ENCODE data around the gene PER1.
A peak's percentile ranks its signal among the peaks of the same experiment; 100 is the strongest.
"Not testable (repeated sequence)": the region's sequence is repeated elsewhere in the genome, so short reads cannot be mapped to it uniquely, and the experiment has no call there.

PER1 gene

GRCh38 chr17:8120520-8121406, 31.4 kb downstream of the PER1 start:
- DNase-seq, result peak; percentile 79

- peak; percentile 92 for DNase-seq
Measured at GRCh38 chr17:8119581-8120519, 32.4 kb downstream of the PER1 start.

DNA sequence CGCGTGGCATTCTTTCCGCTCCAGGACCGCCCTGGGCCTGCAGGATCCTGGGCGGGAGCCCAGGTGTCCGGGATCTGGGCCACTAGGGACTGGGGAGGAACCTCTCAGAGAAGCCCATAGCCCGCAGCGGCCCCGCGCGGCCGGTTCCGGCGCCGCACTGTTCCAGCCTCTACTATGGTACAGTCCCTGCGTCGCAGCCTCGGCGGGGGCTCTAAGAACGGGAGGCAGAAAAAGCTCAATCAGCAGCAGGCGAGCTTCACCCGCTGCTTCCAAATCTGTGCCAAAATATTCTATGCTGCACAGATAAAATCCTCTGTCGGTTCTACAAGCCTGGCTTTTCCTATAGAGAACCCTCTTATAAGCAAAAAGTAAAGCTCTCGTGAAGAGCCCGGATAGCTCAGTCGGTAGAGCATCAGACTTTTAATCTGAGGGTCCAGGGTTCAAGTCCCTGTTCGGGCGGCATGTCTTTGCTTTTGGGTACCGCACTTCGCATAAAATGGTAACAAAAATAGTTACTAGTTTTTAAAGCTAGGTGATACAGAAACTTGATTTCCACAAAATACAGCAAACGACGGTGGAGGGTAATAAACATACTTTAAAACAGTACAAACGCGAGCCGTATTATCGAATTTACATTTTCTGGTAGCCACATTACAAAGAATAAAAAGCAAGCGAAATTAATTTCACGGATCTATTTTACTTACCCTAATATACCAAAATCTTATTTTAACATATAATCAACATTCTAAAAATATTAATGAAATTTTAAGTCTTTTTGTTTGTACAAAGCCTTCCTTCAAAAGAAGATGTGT, 33.2 kb downstream of the PER1 start:
- peak; percentile 80 for DNase-seq

DNA sequence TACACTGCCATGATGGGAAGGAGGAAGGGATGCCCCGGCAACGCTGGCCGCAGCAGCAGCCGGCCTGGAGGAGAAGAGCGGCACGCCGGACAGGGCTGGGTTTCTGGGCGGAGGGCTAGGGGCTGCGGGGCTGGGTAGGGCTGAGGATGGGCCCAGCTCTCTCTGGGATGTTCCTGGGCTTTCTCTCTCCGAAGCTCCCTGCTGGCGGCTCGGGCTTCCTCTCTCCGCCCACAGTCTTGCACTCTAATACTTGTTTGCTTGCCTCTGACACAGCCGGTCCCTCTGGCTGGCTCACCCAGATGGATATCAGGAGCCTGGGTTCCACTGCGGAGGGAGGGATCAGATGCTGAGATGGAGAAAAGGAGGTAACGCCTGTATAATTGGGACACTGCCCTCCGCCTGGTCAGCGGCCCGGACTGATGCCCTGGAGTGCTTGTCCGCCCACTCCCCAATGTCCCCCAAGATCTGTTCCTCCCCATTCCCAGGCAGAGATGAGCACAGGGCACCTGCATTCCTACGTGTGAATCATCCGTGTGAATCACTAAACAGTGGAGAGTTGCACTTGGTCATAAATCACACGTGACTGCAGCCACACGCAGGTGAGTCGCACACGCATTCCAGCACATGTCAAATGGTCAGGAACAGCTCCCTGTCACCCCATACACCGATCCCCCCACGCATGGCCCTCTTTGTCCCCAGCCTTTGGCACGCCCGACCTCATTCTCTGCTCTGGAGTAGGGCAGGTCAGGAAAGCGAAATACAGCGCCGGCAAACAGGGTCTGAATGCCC, 34.0 kb downstream of the PER1 start, which contains the start of gene ALOXE3:
Gene ALOXE3, minus strand, starts transcription at position 535 of the 789 bp plus-strand sequence. Its CDS starts 524 bp downstream, at position 11.
- peak; percentile 60 for DNase-seq

DNA sequence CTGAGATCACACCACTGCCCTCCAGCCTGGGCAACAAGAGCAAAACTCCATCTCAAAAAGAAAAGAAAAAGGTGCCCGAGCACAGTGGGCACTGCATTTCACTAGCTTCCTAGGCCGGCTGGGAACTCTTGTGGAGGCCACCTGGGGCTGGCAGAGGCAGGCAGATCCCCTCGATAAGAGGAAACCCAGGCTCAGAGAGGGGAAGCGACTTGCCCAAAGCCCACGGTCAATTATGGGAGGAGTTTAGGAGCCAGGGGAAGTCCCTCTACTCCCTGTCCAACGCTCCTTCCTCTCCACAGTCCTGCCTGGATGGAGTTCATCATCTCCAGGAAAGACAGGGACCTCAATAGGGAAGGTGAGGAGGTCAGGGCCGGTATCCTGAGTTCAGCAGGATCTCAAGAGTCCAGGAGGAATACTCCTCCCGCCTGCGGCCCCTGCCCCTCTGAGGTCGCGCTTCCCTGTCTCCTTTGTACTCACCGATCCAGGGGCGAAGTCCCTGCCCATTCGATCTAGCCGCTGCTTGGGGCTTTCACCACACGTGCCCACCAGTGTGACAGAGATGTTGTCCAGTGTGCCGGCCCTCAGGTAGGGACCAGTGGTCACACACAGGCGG, 34.7 kb downstream of the PER1 start:
- DNase-seq, result no peak

DNA sequence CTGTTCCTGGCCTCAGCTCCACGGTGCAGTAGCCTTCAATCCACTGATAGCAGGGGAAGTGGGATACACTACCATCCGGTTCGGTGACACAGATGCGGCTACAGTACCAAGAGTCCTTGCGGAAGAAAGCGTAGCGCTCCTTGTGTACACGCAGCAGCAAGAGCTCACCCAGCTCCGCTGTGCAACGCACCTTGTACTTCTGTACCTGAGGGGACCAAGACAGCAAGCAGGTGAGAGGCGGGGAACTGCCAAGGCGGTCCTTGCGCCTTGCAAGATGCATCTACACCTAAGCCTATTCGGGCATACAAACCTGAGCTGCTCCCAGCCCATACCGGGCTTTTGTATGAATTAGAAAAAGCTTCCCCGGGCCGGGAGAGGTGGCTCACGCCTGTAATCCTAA, 35.4 kb downstream of the PER1 start:
- DNase-seq, result no peak

DNA sequence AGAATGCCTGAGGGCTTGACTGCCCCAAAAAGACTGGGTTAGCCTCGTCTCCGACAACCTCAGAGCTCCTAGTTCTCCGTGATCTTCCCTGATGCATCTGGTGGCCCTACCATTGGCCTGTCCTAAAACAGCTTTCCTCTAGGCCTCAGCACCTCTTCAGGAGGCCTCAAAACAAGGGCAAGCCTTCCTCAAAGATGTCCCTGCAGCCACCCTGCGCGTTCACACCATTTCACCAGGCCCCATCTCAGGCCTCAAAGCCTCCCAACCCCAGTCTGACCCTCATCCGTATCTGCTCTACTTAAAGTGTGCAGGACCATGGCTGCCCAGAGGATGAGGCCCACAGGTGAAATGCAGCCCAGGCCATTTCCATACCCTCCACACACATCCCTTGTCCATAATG, 41.3 kb downstream of the PER1 start:
- no peak for DNase-seq

GRCh38 chr17:8110456-8110804, 41.8 kb downstream of the PER1 start:
- no peak for DNase-seq

DNA sequence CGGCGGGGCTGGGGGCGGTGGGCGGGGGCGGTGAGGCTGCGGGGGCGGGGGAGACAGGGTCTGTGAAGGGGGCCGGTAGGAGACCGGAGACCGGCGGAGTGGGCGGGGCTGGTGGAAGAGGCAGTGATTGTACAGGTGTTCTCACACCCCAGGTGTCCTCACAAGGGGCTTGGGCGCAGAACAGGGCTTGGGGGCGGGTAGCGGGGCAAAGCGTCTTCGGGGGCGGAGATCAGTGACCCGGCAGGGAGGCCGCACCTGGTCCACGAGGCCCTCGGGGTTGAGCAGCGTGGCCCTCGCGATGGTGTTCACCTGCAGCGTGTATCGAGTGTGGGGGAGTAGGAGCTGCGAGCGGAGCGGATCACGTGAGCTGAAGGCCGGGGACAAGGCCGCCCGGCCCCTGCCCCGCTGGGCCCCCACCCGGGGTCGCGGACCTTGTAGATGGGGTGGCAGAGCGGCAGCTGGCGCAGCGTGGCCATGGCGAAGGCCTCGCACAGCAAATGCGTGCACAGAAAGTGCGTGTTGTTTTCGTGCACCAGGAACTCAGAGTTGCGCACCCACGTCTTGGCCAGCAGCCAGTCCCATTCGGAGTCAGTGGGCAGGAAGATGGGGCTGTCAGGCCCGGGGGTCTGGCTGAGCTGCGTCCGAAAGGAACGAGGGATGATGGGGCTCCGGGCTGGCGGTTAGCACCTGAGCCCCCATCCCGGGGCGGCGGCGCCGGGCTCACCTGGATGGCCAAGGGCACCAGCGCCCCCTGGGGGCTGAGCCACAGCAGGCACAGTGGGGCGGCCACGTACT, 42.3 kb downstream of the PER1 start:
- no peak for DNase-seq

DNA sequence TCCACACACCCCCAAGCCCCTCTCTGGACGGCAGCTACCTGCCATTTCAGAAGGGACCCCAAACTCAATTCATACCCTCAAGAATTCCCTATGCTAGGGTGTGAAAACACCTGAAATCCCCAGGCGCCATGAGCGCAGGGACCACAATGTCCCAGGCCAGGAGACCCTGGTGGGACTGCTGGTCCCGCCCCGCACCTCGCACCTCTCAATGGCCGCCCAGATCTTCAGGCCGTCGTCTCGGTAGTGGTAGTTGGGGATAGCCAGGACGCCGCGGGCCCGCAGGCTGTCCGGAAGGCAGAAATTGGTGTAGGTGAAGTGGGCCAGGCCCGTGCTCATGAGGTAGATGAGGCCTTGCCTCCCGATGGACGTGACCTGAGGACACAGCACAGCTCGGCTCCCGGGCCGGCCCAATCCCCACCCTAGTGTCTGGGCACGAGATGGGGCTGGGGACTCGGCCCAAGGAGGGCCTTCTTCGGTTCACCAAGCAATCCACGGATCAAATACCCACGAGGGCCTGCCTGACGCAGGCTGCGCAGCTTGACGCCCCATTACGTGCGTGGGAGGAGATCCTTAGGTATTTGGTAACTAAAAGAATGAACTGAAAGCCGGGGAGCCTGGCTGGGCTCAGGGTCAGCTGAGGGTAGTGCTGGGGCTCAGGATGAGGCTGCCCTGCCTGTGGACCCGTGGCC, 43.1 kb downstream of the PER1 start:
- DNase-seq, result no peak

DNA sequence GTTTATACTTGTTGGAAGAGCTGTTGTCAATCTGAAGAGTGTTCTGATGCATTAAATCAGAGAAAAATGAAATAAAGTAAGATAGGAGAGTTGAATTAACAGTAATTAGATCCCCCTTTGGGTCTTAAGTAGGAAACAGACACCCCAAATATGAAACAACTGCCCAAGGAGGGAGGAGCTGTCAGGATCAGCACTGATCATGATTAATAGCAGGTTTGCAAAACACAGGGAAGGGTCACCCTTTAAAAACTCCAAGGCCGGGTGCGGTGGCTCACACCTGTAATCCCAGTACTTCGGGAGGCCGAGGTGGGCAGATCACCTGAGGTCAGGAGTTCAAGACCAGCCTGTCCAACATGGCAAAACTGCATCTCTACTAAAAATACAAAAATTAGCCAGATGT, 45.2 kb downstream of the PER1 start:
- not testable (repeated sequence) for DNase-seq

DNA sequence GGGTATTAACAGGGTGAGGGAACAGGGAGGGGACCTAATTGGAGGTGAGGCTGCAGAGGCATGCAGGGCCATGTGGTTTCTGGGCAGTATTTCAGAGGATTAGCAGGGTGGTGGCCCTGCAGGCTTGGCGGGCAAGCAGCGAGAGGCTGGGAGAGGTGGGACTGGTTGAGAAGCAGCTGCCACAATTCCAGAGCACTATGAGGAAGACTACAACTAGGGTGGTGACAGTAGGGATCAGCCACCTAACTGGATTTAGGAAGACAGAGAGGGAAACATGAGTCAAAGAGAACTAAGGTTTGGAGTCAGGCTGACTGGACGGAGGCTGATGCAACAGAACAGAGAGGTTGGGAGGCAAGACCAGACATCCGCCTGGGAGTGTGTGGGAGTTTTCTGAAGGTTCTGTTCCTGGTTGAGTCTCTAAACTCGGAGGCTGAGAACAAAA, 46.2 kb downstream of the PER1 start:
- DNase-seq, result peak; percentile 30

- DNase-seq, result no peak
Measured at GRCh38 chr17:8104911-8105310, 47.3 kb downstream of the PER1 start.

GRCh38 chr17:8103549-8103948, 48.7 kb downstream of the PER1 start:
- no peak for DNase-seq

DNA sequence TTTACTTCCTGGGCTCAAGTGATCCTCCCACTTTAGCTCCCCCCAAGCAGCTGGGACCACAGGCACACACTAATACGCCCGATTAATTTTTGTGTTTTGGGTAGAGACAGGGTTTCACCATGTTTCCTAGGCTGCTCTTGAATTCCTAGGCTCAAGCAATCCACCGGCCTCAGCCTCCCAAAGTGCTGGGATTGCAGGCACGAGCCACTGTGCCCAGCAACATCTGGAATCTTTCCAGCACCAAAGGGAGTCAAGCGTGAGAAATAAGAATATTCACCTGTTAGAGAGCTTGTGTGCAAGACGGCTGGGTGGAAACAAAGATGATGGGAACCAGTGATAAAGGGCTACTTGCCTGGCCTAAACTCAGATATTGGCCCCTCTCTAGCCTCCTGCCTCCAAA, 50.5 kb downstream of the PER1 start:
- no peak for DNase-seq

- no peak for DNase-seq
Measured at GRCh38 chr17:8100763-8101162, 51.4 kb downstream of the PER1 start.

GRCh38 chr17:8100111-8100510, 52.1 kb downstream of the PER1 start:
- DNase-seq, result no peak

DNA sequence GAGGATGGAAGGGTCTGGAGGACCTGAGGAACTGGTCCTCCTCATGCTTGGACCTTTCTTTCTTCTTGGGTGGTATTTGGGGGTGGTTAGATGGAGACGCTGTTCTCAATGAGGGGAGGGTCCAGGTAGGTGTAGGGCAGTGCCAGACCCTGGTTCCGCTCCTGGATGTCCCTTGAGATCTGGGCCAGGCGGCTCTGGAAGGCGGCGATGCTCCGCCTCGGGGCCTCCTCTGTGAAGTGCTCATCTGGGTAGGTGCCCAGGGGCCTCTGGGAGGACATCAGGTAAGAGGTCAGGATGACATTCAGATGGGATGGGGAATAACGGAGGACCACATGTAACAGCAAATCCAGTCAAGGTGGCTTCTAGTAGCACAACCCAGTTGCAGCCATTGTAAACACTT, 55.7 kb downstream of the PER1 start:
- DNase-seq, result no peak

- DNase-seq, result no peak
Measured at GRCh38 chr17:8095361-8095760, 56.8 kb downstream of the PER1 start.
